Epithelial cell of esophagus (primary cell): ENCODE data around the gene CD82.
"Not testable (repeated sequence)": the region's sequence is repeated elsewhere in the genome, so short reads cannot be mapped to it uniquely, and the experiment has no call there.

Source experiments
- DNase-seq: peaks from one replicate; pipeline ENCODE4 v3.0.0; 2010; ENCODE audit warnings: low read depth
- H3K4me3 ChIP-seq: 2 replicates; pipeline ENCODE4 v1.5.1; 2011; ENCODE audit warnings: mild to moderate bottlenecking, low read length, control low read depth
- TF ChIP-seq, protein P1 (sequence below): IDR thresholded peaks from 2 replicates; pipeline ENCODE4 v1.5.1; 2011; ENCODE audit warnings: low read depth, mild to moderate bottlenecking, low read length, control low read depth, inconsistent platforms; ENCODE audit not compliant: insufficient read depth; ENCODE audit errors: missing control alignments

The CD82 gene

DNA sequence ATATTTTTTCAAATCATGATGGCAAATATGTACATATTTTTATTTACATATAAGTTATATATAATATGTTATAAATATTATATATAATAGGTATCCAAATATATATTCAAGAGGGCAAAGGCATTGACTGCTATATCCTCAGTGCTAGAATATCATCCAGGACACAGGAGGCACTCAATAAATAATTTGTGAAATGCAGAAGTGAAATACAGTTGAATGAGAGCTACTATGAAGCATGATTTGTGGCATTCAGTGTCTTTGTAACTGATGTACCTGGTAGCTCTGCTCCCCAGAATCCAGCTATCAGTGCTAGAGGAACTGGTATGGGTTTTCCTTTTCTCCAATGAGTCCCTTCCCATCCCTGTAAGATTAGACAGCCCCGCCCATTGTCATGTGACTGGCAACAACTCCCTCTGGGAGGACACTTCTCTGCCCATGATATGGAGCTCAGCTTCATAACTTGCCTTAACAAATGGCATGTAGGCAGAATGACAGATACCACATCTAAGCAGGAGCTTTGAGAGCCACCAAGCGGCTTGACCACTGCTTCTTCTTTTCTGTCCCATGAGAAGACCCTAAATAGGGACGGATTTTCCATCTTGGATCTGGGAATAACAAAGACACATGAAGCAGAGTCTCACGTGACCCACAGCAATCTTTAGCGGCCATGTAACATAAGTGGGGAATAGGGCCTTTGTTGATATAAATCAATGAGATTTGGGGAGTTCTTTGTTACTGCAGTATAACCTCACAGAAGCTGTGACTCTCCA, 10.2 kb upstream of the CD82 start:
- no peak for DNase-seq
- H3K4me3 ChIP-seq: no peak overlapping the region
- TF ChIP-seq, protein P1, sequence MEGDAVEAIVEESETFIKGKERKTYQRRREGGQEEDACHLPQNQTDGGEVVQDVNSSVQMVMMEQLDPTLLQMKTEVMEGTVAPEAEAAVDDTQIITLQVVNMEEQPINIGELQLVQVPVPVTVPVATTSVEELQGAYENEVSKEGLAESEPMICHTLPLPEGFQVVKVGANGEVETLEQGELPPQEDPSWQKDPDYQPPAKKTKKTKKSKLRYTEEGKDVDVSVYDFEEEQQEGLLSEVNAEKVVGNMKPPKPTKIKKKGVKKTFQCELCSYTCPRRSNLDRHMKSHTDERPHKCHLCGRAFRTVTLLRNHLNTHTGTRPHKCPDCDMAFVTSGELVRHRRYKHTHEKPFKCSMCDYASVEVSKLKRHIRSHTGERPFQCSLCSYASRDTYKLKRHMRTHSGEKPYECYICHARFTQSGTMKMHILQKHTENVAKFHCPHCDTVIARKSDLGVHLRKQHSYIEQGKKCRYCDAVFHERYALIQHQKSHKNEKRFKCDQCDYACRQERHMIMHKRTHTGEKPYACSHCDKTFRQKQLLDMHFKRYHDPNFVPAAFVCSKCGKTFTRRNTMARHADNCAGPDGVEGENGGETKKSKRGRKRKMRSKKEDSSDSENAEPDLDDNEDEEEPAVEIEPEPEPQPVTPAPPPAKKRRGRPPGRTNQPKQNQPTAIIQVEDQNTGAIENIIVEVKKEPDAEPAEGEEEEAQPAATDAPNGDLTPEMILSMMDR: no peak

DNA sequence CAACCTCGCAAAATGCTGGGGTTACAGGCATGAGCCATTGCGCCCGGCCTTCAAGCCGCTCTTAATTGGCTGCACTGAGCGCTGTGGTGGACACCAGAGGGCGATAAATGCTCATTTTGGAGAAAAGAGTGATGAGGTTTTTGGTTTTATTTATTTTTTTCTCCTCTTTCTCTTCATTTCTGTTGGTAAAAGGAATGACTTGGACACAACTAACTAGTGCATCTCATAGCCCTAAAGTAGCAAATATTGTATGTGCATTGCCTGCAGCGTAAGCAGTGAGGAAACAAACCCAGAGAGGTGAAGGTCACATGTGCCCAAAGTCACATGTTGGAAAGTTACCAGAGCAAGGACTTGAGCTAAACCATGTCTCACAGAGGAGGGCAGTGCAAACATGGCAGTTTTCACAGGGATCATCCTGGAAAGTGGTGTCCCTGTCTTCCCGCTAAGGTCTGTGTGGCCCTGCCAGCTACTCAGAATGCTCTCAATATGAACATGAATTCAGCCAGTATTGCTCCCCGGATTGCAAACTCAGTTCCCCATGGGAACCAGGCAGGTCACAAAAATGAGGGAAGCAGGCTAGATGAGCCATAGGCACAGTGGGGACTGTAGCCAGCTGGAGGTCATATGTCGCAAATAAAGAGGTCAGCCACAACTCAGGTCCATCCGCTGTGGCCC, 8.6 kb upstream of the CD82 start:
- H3K4me3 ChIP-seq: no peak overlapping the region
- TF ChIP-seq, protein P1: peak; percentile 76
- peak; percentile 59 for DNase-seq

DNA sequence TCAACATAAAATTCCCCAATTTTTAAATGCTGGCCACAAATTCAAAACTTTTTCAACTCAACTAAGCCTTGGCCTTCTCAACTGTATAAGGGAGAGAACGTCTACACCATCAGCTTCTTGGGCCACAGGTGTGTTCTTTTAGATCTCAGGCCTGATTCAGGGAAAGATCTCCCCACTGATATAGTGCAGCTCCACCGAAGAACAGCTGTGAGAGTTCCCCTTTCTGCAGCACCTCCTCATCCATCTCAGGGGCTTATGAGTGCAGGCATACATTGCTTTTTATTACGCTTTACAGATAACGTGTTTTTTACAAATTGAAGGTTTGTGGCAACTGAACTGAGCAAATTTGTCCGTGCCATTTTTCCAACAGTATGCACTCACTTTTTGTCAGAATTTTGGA, 8.0 kb upstream of the CD82 start:
- TF ChIP-seq, protein P1: no peak
- no peak overlapping the region for H3K4me3 ChIP-seq
- no peak for DNase-seq

DNA sequence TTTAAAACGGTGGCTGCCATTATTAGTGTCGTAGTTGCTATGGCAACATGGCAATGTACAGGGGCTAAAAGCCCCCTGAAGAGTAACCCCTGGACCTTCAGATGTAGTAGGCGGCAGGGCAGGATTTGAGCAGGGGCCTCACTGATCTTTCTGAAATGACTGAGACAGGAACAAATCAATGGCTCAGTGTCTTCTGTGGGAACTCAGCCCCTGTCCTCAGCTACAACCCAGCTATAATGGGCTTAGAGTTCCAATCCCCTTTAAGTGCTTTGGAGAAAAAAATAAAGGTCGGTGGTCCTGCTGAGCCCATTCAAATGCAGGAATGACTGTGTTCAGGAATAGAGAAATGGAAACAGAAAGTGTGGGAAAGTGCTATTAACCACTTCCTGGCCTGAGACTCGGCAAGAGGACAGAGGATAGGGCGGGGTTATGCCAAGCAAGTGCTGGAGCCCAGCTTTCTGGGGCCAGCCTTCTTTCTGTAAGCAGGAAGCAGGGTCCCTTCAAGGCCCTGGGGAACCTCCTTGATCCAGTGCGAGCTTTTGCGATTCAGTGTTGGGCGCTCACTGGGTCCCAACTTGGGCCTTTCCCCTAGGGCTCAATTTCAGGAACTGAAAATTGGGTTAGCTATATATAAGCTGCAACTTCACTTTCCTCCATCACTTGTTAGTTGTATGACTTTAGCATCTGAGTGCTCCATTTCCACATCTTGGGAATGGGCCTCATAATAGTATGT, 6.1 kb upstream of the CD82 start:
- TF ChIP-seq, protein P1: no peak
- no peak for DNase-seq
- no peak overlapping the region for H3K4me3 ChIP-seq

DNA sequence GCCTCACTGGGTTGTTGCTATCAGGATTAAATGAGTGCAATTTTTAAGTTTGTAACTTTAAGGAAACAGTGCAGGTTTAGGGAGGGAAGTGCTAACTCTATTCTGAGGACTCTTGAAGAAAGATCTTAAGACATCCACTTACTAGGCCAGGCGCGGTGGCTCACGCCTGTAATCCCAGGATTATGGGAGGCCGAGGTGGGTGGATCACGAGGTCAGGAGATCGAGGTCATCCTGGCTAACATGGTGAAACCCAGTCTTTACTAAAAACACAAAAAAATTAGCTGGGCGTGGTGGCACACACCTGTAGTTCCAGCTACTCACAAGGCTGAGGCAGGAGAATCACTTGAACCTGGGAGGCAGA, 5.5 kb upstream of the CD82 start:
- H3K4me3 ChIP-seq, DNase-seq: not testable (repeated sequence)

DNA sequence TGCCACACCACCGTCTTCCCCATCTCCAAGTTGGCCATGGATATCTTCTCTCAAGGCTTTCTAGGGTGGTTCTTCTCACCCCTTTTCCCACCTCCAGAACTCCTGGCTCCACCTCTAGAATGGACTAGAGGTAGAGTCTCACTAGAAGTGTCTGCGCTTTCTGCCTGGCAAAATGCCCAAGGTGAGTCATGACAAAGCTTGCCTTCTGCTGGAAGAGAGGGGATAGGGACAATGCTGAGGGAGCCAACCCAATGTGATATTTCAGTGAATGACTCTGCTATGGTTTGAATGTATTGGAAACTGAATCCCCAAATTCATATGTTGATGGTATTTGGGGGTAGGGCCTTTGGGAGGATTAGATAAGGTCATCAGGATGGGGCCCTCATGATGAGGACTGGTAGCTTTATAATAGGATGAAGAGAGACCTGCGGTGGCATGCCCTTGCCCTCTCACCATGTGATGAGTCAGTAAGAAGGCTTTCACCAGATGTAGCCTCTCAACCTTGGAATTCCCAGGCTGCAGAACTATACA, 4.1 kb upstream of the CD82 start:
- TF ChIP-seq, protein P1: no peak
- H3K4me3 ChIP-seq: no peak overlapping the region
- DNase-seq: peak; percentile 85
